ENCODE results near the gene GOLGB1. TPM values are rescaled to one million over a fixed set of nuclear protein-coding genes. Genes with fewer than 3 reads are reported as not detected.

GOLGB1 gene
- total RNA-seq, 1 donor from 2014 or later: 45.8 TPM

Other genes with a start within 250 kb of the GOLGB1 start
- 0.79 TPM for gene POLQ, start 203.8 kb downstream of the GOLGB1 start, total RNA-seq
- not detected for gene ARGFX, start 181.8 kb downstream of the GOLGB1 start, total RNA-seq
- gene FBXO40, start 156.4 kb downstream of the GOLGB1 start, total RNA-seq: 228 TPM
- gene HCLS1, start 88.8 kb downstream of the GOLGB1 start, total RNA-seq: 11.1 TPM
- gene IQCB1, start 85.3 kb upstream of the GOLGB1 start, total RNA-seq: 6.3 TPM
- gene EAF2, start 85.5 kb upstream of the GOLGB1 start, total RNA-seq: 3.5 TPM
- gene SLC15A2, start 144.7 kb upstream of the GOLGB1 start, total RNA-seq: 6.8 TPM

Data from left ventricle myocardium superior (tissue), 1 donor.